Measurements from ENCODE around the gene LATS2.

The LATS2 gene

GRCh38 chr13:21048901-21049698 lies 12.3 kb downstream of the LATS2 start:
- DNase-seq (ENCODE audit: low read depth): no peak
- TF ChIP-seq, protein P1, sequence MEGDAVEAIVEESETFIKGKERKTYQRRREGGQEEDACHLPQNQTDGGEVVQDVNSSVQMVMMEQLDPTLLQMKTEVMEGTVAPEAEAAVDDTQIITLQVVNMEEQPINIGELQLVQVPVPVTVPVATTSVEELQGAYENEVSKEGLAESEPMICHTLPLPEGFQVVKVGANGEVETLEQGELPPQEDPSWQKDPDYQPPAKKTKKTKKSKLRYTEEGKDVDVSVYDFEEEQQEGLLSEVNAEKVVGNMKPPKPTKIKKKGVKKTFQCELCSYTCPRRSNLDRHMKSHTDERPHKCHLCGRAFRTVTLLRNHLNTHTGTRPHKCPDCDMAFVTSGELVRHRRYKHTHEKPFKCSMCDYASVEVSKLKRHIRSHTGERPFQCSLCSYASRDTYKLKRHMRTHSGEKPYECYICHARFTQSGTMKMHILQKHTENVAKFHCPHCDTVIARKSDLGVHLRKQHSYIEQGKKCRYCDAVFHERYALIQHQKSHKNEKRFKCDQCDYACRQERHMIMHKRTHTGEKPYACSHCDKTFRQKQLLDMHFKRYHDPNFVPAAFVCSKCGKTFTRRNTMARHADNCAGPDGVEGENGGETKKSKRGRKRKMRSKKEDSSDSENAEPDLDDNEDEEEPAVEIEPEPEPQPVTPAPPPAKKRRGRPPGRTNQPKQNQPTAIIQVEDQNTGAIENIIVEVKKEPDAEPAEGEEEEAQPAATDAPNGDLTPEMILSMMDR (IDR thresholded peaks at IDR 0.05; ENCODE audit: control insufficient read depth, extremely low read depth, insufficient read depth): no peak
- no peak overlapping the region for H3K4me3 ChIP-seq (ENCODE audit: low read depth, low read length)

GRCh38 chr13:21047591-21048282 lies 13.6 kb downstream of the LATS2 start:
- H3K4me3 ChIP-seq (ENCODE audit: low read depth, low read length): no peak overlapping the region
- DNase-seq (ENCODE audit: low read depth): no peak

GRCh38 chr13:21047087-21047486 lies 14.3 kb downstream of the LATS2 start:
- DNase-seq (ENCODE audit: low read depth): no peak
- no peak overlapping the region for H3K4me3 ChIP-seq (ENCODE audit: low read depth, low read length)
- TF ChIP-seq, protein P1 (IDR thresholded peaks at IDR 0.05; ENCODE audit: control insufficient read depth, extremely low read depth, insufficient read depth): no peak

More at GRCh38 chr13:21047591-21048282, 13.6 kb downstream of the LATS2 start:
- TF ChIP-seq, protein P1 (IDR thresholded peaks at IDR 0.05; ENCODE audit: control insufficient read depth, extremely low read depth, insufficient read depth): no peak

DNA sequence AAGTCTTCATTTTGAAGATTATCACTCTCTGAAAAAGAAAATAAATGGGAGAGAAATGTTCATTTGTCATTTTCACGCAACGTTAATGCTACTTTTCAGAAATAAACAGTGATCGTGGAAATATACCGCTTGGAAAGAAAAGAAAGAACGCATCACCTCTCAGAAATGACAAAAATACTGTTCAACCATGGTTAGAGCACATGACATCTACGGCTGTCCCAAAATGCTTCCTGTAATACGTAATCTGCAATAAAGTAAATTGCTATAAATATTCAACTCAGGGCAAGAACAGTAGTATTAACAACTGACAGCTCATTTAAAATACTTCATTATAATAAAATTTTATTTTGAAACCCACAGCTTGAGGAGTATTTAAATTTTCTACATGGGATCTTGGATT lies 15.2 kb downstream of the LATS2 start:
- no peak for DNase-seq (ENCODE audit: low read depth)
- TF ChIP-seq, protein P1 (IDR thresholded peaks at IDR 0.05; ENCODE audit: control insufficient read depth, extremely low read depth, insufficient read depth): no peak
- H3K4me3 ChIP-seq (ENCODE audit: low read depth, low read length): no peak overlapping the region

GRCh38 chr13:21045100-21045499 lies 16.3 kb downstream of the LATS2 start:
- DNase-seq (ENCODE audit: low read depth): no peak
- H3K4me3 ChIP-seq (ENCODE audit: low read depth, low read length): no peak overlapping the region
- TF ChIP-seq, protein P1 (IDR thresholded peaks at IDR 0.05; ENCODE audit: control insufficient read depth, extremely low read depth, insufficient read depth): no peak

- no peak overlapping the region for H3K4me3 ChIP-seq (ENCODE audit: low read depth, low read length)
- DNase-seq (ENCODE audit: low read depth): no peak
- TF ChIP-seq, protein P1 (IDR thresholded peaks at IDR 0.05; ENCODE audit: control insufficient read depth, extremely low read depth, insufficient read depth): no peak
Observed at GRCh38 chr13:21043898-21044297, 17.5 kb downstream of the LATS2 start.

Data from LNCaP clone FGC (cell line).